GM13976 (cell line): ENCODE data around the gene S100A5.
A peak's percentile ranks its signal among the peaks of the same experiment; 100 is the strongest.

ENCODE experiments used
- DNase-seq: peaks from one replicate; pipeline ENCODE4 v3.0.0; 2012; ENCODE audit warnings: low spot score
- in situ Hi-C: fragments of 300-500 bp; cut with MboI; formaldehyde crosslinking; loops from one replicate; pipeline ENCODE4 v1.12.0; 2022; ENCODE audit warnings: low sequenced_read_pairs, mixed read lengths, inconsistent platforms; ENCODE audit not compliant: unreplicated experiment
- TF ChIP-seq, protein P1 (sequence below): IDR thresholded peaks from 2 replicates; pipeline ENCODE4 v1.5.1; 2012; ENCODE audit warnings: borderline replicate concordance, mild to moderate bottlenecking; ENCODE audit not compliant: insufficient read depth; ENCODE audit errors: extremely low read depth, missing control alignments, control extremely low read depth

S100A5 gene

DNA sequence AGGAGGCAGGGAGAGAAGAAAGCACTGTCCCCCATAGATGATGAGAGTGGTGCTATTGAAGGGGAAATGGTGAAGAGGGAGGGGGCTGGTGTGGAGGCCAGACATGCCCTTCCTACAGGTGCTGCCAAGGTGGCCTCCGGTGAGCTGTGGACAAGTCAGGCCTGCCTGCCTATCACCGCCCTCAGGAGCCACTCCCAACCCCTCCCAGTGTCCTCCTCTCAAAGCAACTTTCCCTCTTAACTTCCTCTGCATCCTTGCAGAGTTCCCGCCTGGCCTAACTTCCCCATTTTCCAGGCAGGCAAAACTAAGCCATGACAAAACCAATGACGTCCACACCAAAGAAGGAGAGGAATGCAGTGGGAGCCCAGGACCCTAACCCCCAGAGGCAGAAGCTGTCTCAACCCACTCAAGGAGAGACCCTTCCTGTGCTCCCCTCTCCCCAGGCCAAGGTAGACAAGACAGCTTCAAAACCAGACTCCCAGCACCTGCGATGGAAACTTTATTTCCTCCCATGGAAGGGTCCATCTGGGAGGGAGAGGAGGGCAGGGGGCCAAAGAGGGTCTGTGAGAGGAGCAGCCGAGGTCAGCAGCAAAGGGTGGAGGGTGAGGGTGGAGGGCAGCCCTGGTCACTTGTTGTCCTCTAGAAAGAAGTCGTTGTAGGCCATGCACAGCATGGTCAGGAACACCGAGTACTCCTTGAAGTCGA is 3.9 kb downstream of the S100A5 start:
- in situ Hi-C loops, result no loop called here
- TF ChIP-seq, protein P1, sequence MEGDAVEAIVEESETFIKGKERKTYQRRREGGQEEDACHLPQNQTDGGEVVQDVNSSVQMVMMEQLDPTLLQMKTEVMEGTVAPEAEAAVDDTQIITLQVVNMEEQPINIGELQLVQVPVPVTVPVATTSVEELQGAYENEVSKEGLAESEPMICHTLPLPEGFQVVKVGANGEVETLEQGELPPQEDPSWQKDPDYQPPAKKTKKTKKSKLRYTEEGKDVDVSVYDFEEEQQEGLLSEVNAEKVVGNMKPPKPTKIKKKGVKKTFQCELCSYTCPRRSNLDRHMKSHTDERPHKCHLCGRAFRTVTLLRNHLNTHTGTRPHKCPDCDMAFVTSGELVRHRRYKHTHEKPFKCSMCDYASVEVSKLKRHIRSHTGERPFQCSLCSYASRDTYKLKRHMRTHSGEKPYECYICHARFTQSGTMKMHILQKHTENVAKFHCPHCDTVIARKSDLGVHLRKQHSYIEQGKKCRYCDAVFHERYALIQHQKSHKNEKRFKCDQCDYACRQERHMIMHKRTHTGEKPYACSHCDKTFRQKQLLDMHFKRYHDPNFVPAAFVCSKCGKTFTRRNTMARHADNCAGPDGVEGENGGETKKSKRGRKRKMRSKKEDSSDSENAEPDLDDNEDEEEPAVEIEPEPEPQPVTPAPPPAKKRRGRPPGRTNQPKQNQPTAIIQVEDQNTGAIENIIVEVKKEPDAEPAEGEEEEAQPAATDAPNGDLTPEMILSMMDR, result no peak
- DNase-seq, result no peak

DNA sequence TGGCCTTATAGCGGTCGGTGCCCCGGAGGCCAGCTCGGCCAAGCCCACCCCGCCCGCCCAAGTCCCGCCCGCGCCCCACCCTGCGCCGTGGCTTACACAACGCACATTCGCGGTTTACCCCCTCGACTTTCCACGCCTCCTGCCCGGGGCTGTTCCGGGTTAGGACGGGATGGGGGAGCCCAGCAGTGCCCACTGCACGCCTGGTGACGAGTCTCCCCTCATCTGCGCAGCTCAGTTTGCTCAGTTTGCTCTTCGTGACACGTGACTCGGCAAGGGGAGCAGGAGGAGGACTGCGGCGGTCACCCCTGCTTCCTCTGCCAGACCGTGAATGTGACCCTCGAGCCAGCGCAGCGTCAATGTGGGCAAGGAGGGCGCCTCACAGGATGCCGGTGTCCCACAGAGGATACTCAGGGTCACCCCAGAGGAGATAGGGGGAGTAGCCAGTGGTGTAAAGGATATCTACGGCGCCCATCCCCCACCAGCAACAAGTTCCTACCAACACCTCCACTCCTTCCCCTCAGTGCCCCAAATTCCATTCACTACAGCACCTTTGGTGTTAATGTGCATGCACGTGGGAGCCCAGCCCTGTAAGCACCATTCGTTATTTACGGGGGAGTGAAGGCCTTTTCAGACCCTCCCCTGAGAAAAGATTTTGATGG is 4.6 kb downstream of the S100A5 start:
- DNase-seq, result peak; percentile 72

DNA sequence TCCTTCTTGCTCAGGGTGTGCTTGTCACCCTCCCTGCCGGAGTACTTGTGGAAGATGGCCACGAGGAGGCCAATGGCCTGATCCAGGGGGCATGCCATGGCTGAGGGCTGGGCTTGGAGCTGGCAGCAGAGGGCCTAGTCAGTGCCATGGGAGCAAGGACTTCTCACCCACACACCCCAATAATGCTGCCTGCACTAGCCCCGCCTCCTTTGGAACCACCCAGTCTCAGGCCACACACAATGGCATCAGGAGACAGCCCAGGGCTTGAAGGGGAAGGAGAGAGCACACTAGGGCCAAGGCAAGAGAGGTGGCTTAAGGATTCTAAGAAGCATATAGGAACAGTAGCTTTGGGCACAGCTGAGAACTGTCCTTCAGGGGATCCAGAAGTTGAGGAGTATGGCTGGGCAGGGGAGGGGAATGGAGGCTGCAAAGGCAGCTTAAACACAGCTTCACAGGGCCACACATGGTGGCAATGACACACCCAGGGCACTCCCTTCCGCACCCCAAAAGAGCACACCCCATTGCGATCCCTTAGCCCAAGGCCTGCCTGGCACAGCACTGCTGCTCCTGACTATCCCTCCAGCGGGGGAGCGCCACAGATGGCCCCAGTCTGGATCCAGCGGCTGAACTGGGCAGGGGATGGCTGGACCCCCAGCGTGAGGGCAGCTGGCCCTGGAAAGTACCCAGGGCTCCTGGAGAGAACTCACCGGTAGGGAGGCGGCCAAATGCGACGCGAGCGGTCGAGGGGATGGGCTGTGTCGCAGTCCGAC is 5.3 kb downstream of the S100A5 start, which contains the start of gene S100A6:
Gene S100A6 (minus strand): TSS at position 750 of the 770 bp plus-strand sequence. CDS start 652 bp downstream, at position 98.
- TF ChIP-seq, protein P1, result no peak
- in situ Hi-C loops, result no loop called here
- DNase-seq, result no peak

More for the DNA sequence above, 4.6 kb downstream of the S100A5 start:
- in situ Hi-C loops, result no loop called here
- TF ChIP-seq, protein P1, result no peak

DNA sequence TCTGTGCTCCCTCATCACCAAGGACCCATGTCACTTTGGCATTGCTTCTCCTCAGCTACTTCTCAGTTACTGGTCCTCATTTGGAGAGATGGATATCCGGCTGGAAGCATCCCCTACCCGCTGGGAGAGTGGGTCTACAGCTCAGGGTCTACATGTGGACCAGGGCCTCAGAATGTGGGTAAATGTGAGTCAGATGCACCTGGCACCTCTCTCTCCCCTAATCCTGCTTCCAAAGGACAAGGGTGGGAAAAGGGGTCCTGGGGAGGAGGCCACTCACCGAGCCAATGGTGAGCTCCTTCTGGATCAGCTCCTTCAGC is 5.9 kb downstream of the S100A5 start:
- no peak for DNase-seq
- TF ChIP-seq, protein P1, result no peak
- in situ Hi-C loops, result no loop called here

DNA sequence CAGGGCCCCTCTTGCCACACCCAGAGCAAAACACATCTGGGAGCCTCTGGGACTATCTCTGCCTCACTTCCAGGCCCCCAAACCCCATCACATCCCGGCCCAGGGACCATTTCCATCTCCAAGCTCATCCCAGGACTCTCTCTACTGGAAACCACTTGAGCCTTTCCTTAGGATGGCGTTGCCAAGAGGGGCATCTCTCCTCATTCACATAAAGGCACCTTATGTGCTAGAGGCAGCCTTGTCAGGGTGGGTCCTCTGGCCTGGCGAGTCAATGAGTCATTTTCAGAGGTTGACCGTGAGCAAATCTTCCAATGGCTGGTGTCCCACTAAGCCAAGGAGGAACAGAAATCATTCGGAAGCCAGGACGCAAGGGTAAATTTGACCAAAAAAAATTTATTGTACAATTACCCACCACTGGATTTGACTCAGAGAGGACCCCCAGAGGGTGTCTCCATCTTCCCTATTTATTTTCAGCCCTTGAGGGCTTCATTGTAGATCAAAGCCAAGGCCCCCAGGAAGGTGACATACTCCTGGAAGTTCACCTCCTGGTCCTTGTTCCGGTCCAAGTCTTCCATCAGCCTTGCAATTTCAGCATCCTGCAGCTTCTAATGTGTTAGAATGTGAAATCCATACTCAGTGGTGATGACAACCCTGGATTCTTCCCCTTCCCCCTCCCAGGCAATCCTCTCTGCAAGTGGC is 6.4 kb downstream of the S100A5 start:
- TF ChIP-seq, protein P1, result no peak
- no peak for DNase-seq
- in situ Hi-C loops, result no loop called here

DNA sequence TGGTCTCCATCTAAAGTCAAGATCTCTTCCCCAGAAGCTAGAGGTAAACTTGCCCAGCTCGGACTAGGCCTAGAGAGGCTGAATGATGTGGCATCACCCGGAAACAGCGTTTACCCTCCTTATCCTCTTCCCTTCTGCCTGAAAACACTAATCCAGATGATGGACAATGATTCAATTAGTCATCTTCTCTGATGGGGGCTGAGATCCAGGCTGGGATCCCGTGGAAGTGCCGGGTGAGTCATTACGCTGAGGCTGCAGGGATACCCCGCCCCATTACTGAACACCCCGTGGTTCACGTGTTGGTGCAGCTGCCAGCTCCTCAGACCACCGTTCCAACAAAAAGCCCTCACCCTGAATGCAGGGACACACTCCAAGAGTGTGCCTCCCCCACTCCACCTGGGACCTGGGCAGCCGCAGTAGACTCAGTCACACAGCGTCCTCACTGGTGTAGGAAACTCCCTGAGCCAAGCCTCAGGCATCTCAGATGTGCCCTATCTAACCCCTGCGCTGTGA is 7.0 kb downstream of the S100A5 start:
- in situ Hi-C loops, result no loop called here
- no peak for DNase-seq
- TF ChIP-seq, protein P1, result no peak
